Bone marrow (tissue), 2 donors: ENCODE measurements around the gene DPYSL3.

Experiments
- DNase-seq, 2 donors: peaks; one replicate each; lab custom pipeline; 2025; lab: John Stamatoyannopoulos, UW

The DPYSL3 gene

GRCh38 chr5:147512659-147513379 lies 3.0 kb upstream of the DPYSL3 start:
- no peak for DNase-seq

GRCh38 chr5:147510885-147511284 lies 1.0 kb upstream of the DPYSL3 start:
- DNase-seq, result no peak

DNA sequence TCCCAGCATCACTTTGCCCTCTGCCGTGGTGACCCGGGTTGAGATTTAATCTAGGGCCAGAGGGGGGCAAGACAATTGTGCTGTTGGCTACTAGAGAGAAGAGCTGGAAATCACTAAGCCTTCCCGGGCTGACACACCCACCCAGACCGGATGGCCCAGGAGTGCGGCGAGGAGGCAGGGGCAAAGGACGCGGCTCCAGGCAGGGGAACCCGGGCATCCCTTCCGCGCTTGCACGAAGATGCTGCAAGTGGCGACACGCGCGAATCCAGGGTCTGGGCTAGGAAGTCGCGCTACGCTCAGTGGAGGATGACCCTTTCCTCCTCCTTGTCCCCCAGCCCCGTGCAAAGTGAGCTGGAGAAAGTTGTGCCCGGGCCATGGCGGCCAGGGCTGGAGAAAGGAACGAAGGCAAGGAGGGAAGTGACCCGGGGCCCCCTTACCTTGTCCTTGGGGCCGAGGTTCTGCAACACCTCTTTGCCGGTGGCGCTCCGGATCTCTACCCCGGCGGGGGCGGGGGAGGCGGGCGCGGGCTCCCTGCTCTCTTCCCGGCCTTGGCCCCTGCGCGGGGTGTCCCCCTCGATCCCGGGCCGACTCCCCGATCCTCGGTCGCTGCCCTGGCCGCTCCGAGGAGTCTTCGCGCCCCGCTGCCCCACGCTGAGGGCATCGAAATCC lies 693 bp downstream of the DPYSL3 start:
- no peak for DNase-seq

- DNase-seq, result no peak
Measured at GRCh38 chr5:147508711-147509040, 1.2 kb downstream of the DPYSL3 start.

GRCh38 chr5:147507480-147508126 lies 2.3 kb downstream of the DPYSL3 start:
- no peak for DNase-seq

DNA sequence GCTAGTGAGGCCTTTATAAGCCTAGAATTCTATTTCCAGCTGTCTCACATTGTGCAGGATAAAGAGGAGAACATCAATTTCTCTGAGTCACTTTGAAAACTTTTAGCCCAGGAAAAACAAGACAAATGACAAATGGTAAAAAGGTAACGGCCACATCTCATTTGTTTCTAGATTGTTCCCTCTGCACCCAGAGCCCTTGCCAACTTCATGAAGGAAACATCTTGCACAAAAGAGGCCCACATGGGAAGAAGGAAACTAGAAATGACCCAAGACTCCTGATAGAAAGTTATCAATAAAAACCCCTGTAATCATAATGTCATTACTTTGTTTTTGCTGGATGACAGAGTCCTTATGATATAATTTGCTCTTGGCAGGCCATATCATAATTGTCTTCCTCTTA lies 5.3 kb downstream of the DPYSL3 start:
- no peak for DNase-seq

GRCh38 chr5:147504011-147504410 lies 5.9 kb downstream of the DPYSL3 start:
- no peak for DNase-seq

GRCh38 chr5:147490989-147491388 lies 18.9 kb downstream of the DPYSL3 start:
- DNase-seq, result no peak

DNA sequence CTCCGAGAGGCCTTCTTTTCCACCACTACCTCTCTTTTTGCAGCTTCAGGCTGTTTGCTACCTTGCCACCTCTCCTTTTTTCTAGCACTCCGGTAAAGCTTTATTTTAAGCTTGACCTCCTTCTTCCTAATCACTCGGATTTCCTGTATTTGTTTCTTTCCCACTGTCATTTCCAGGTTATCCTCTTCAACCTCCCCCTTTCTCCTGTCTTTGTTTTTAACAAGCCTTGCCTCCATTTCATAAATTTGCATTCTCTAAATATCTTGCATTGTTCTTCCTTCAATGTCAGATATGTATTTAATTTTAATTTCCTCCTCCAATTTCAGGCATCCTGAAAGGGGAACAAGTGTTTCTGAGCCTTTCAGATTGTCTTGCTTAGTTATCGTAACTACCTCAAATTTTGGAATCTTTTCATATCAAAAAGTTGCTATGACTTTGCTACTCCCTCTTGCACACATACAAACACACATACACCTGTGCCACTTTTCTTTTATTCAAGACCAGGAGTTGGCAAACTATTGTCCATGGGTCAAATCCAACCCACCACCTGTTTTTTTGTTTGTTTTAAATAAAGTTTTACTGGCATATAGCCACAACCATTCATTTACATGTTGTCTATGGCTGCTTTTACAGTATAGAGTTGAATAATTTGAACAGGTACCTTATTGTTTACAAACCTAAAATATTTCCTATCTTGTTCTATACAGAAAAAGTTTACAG lies 22.7 kb downstream of the DPYSL3 start:
- DNase-seq, result no peak

- DNase-seq, result no peak
Measured at GRCh38 chr5:147485814-147486213, 24.1 kb downstream of the DPYSL3 start.

DNA sequence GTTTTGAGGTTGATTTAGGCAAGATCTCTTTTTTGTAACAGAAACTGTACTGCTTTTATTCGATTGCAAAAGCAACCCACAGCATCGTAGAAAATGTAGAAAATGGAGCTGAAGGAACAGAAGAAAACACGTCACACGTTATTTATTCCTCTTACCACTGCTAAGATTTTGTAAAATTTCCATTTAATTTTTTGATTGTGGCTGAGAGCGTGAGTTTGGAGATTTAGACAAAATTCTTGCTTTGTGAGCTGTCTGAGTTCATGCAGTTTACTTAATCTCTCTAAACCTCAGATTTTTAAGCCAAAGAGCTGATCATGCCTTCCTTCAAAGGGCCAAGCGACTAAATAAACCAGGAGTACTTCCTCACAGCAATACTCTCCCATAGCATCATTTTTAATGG lies 24.8 kb downstream of the DPYSL3 start:
- DNase-seq, result no peak

- DNase-seq, result no peak
Measured at GRCh38 chr5:147484708-147485020, 25.2 kb downstream of the DPYSL3 start.

- DNase-seq, result peak in 1 of 2 donors; percentile 48
Measured at GRCh38 chr5:147483961-147484707, 25.7 kb downstream of the DPYSL3 start.

DNA sequence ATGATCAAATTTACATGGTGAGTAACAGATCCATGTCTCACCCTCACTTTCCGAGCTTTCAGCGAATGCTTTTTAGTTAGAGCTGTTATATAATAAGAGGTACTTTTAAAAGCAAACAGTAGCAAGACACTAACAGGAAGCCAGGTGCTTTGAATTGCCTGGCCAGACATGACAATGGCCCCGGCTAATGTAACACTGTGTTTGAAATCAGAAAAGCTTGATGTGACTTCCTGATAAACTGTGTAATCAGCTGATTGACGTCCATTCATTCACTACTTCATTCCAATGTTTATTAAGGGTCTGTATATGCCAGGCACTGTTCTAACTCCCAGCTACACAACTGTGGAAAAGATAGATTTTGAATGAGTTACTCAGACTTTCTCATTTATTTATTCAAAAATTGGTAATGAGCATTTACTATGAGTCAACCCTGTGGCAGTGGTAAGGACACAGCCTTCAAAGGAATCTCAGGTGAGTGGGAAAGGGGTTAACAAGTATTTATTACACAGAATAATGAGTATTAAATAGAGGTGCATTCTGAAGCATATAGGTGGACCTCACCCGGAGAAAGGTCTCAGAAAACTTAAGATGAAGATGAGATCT lies 26.6 kb downstream of the DPYSL3 start:
- DNase-seq, result no peak

DNA sequence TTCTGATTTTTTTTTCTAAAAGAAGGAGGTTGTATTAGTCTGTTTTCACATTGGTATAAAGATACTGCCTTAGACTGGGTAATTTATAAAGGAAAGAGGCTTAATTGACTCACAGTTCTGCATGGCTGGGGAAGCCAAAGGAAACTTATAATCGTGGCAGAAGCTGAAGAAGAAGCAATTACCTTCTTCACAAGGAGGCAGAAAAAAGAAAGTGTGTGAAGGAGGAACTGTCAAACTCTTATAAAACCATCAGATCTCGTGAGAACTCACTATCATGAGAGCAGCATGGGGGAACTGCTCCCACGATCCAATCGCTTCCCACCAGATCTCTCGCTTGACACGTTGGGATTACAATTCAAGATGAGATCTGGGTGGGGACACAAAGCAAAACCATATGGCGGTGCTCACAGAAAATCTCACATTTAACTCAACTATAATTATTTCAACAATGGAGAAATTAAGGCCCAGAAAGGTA lies 27.1 kb downstream of the DPYSL3 start:
- no peak for DNase-seq

DNA sequence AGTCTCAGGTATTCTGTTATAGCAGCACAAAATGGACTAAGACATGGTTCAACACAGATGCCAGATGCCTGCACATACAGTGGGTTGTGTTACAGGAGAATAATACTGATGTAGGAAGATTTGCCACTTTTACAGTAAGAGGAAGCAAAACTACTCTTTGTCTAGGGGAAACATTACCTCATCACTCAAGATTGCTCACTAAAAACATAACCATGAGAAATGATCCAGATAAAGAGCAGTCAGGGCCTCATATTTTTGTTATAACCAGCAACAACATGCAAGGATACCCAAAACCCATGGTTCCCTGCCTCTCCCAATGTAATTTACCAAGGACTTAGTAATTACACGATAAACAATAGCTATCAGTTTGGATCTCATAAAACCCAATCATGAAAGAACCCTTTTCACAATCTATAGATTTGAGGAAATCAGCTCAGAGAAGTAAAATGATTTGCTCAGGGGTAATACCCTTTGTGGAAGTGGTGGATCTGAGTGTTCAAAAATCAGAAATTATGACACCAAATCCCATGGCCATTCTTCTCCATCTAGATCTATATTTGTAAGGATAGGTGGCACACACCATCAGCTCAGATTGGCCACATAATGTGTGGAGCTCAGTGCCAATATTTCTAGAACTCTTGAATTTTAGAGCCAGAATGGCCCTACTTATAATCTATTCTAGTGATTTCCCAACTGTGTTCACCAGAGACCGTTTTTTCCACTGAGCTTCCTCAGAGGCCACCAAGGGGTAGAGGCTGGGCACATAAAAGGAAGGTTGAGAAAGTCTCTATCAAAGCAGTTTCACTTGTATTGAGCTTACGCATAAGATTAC lies 27.8 kb downstream of the DPYSL3 start:
- DNase-seq, result no peak

- no peak for DNase-seq
Measured at GRCh38 chr5:147481376-147481775, 28.5 kb downstream of the DPYSL3 start.

GRCh38 chr5:147479949-147480348 lies 29.9 kb downstream of the DPYSL3 start:
- no peak for DNase-seq

DNA sequence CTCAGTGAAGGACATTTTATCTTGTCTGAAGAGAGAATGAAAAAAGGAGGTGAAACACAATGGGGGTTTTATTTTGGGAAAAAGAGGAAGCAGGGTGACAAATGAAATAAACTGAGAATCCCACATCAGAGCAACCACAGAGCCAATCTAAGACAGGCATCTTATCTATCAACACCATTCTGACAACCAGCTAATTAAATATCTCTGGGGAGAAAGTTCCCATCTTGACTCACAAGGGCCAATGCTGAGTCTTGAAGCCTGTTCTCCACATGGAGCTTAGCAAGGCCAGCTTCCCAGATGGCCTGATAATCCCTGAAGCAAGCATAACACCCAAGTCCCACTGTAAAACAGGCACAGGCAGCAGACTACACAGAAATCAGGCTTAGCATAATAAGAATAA lies 30.4 kb downstream of the DPYSL3 start:
- DNase-seq, result peak in 1 of 2 donors; percentile 33

DNA sequence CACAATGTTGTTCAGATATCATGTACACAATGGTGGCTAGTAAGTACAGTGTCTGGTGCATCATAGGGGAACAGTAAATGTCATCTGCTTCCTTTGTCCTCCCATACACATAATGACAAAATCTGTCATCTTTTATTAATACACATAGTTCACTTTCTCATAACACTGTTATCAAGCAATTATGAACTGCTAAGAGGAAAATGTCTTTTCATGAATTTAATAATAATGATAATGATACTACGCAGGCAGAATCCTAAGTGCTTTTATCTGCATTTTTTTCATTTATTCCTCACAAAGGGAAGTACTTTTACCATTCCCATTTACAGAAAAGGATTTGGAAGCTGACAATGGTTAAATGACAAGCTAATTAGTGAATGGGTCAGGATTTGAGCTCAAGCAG lies 35.7 kb downstream of the DPYSL3 start:
- no peak for DNase-seq
